Measurements from ENCODE around the gene UBE2Q1. TPM values are rescaled to one million over a fixed set of nuclear protein-coding genes. Genes with fewer than 3 reads are reported as not detected.

Gene UBE2Q1
- polyA plus RNA-seq, 1 donor from 2014 or later, result 9.0 TPM

DNA sequence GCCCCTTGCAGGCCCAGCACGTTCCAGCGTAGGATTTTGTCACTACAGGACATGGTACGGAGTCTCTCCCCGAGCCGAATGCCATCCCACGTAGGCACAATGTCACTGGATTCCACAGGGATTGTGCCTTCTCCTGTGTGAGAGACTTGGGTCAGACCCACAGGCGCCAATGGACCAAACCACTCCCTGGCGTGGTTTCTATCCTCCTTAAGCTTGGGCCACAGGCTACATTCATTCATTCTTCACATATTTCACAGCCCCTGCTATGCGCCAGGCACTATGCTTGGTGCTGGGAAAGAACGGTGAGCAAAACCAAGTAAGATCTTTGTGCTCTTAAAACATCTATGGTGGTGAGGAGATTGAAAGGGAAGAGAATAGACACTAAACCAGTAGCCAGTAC lies 27.8 kb upstream of the UBE2Q1 start:
- Mint-ChIP-seq H3K36me3 (peaks cover 4% of the 10 kb centered on the region), H3K9me3 (no peaks in the 10 kb centered on the region), H3K4me3 (no peak overlapping the region), H3K27ac (no peak overlapping the region), H3K4me1 (peaks cover 14 to 16% (median 14%) of the 10 kb centered on the region in 3 donors), H3K27me3 (no peaks in the 10 kb centered on the region)

DNA sequence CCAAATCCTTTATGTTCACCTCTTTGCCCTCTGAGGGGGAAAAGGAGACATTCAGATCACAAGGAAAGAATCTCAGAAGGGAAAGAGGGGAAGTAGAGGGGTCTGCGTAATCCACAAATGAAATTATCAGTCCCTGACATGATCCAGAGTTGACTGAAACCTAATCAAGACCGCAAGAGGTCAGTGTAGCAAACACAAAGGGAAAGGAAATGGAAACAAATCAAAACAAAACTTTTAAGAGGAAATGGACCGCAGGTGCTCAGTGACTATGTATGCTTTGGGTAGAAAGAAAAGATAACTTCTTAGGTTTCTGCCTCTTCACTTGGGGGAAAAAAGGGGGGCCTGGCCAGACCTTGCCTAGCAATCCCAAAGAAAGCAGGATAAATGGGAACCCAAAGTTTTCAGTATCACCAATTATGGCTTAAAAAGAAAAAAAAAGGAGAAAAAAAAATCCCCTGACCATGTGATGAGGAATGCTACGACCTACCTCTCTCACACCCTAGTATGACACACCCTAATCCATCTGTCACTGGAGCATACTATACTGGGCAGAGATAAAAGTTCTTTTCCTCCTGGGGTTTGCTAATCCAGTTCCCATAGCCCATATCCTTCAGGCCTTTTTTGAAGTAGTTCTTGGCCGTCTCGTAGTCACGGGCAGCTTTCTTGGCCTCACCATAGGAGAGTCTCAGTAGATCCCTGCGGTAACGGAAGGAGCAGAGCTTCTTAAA lies 26.0 kb upstream of the UBE2Q1 start:
- Mint-ChIP-seq H3K36me3 (peaks cover 4% of the 10 kb centered on the region), H3K27ac (peak overlapping the region; percentile 8 to 80 (median 40)), H3K9me3 (no peaks in the 10 kb centered on the region), H3K27me3 (no peaks in the 10 kb centered on the region), H3K4me3 (peak overlapping the region in 1 of 4 donors; percentile 46), H3K4me1 (peaks cover 14 to 16% (median 14%) of the 10 kb centered on the region in 3 donors)

DNA sequence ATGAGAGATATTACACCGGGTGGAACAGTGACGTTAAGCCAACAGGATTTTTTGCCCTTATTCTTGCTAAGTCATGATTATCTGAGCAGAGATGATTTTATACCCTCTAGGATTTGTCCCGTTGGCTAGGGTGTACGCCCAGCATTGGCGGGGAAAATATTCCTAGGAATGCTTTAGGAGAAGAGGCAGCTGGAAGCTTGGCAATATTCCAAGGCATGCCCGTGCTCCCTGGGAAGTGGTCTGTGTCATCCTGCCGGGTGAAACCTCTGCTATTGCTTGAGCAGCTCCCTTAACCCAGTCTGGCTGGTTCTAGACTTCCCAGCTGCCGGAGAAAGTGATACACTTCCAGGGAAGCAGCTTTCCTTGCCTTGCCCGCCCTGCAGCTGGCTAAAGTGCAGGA lies 25.3 kb upstream of the UBE2Q1 start:
- Mint-ChIP-seq H3K27ac (peak overlapping the region in 2 of 3 donors; percentile 29 to 47), H3K4me1 (peaks cover 14 to 16% (median 14%) of the 10 kb centered on the region in 3 donors), H3K4me3 (peak overlapping the region in 1 of 4 donors; percentile 46), H3K9me3 (no peaks in the 10 kb centered on the region), H3K36me3 (peaks cover 4% of the 10 kb centered on the region), H3K27me3 (no peaks in the 10 kb centered on the region)

DNA sequence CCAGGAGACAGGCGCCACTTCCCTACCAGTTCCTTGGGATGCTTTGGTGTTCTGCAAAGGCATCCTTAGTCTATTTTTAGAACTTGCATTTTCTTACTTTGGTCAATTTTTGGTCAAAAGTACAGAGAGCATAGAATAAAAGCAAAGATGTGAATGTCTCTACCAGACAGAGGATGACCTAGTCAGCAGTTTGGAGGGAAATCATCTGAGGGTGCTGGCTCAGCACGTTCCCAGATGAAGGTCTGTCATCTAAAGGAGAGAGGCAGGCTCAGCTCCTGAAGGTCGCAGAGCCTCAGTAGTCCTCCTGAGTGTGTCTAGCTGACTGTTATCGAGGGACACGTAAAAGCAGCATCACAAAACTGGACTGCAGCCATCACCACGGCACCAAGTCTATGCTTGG lies 24.4 kb upstream of the UBE2Q1 start:
- Mint-ChIP-seq H3K4me3 (no peak overlapping the region), H3K27ac (peak overlapping the region in 1 of 3 donors; percentile 29), H3K9me3 (no peaks in the 10 kb centered on the region), H3K36me3 (peaks cover 7% of the 10 kb centered on the region), H3K4me1 (peaks cover 14 to 17% (median 14%) of the 10 kb centered on the region in 3 donors), H3K27me3 (no peaks in the 10 kb centered on the region)

DNA sequence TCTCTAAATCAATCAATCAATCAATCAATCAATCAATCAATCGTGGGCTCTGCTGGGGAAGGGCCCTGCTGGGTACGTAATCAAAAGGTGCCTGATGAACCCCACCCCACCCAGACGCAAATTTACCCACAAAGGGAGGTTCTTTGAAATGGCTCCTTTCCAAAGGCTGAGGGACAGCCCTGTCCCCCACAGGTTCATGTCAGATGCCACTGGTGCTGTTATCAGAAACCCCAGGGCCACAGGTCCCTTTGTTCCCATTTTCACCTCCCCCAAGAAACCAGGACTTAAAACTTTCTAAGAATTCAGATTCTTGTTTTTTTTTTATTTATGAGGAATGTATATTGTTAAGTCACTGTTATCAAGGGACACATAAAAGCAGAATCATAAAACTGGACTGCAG lies 23.3 kb upstream of the UBE2Q1 start:
- H3K27me3 Mint-ChIP-seq, result no peaks in the 10 kb centered on the region
- H3K27ac Mint-ChIP-seq, result no peak overlapping the region
- H3K9me3 Mint-ChIP-seq, result no peaks in the 10 kb centered on the region
- H3K4me1 Mint-ChIP-seq, result peaks cover 14 to 17% (median 14%) of the 10 kb centered on the region in 3 donors
- no peak overlapping the region for H3K4me3 Mint-ChIP-seq
- H3K36me3 Mint-ChIP-seq, result peaks cover 7% of the 10 kb centered on the region

DNA sequence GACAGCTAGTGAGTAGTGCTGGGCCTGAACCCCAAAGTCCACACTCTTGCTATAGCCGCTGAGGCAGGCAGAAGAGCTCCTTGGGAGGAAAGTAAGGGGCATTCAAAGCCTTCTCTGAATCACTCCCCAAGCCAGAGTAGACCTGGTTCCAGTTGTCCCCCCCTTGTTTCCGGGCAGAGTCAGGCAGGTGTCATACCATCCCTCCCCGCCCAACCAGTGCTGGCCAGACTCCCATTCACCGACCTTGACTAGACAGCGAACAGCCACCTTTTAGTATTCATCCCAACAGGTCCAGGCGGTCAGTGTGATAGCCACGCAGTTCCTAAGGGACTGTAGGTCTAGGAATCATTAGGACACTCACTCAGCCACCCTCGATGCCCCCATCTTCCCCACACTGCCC lies 20.9 kb upstream of the UBE2Q1 start:
- H3K27me3 Mint-ChIP-seq, result no peaks in the 10 kb centered on the region
- no peaks in the 10 kb centered on the region for H3K9me3 Mint-ChIP-seq
- peaks cover 4 to 11% (median 4%) of the 10 kb centered on the region in 3 donors for H3K4me1 Mint-ChIP-seq
- H3K27ac Mint-ChIP-seq, result peak overlapping the region in 1 of 3 donors; percentile 25
- H3K4me3 Mint-ChIP-seq, result no peak overlapping the region
- H3K36me3 Mint-ChIP-seq, result peaks cover 3% of the 10 kb centered on the region

DNA sequence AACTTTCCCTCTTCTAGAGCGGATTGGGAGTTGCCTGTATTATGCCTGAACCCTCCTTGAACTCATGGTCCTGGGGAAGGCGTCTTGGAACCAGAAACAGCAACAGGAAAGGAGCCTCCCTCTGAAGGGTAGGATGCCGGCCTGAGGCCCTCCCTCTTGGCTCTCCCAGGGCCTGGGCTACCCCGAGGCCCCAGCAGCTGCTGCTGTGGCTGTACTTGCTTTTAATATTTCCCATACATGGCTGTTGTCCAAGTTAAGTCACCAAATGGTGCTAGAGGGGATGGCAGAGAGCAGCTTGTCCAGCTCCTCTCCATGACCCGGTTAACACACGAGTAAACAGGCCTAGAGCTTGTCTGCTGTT lies 19.6 kb upstream of the UBE2Q1 start:
- no peaks in the 10 kb centered on the region for H3K9me3 Mint-ChIP-seq
- no peak overlapping the region for H3K4me3 Mint-ChIP-seq
- H3K27ac Mint-ChIP-seq, result peak overlapping the region in 1 of 3 donors; percentile 53
- H3K27me3 Mint-ChIP-seq, result no peaks in the 10 kb centered on the region
- H3K4me1 Mint-ChIP-seq, result peaks cover 0 to 8% (median 1%) of the 10 kb centered on the region in 3 donors
- H3K36me3 Mint-ChIP-seq, result peaks cover 3% of the 10 kb centered on the region

DNA sequence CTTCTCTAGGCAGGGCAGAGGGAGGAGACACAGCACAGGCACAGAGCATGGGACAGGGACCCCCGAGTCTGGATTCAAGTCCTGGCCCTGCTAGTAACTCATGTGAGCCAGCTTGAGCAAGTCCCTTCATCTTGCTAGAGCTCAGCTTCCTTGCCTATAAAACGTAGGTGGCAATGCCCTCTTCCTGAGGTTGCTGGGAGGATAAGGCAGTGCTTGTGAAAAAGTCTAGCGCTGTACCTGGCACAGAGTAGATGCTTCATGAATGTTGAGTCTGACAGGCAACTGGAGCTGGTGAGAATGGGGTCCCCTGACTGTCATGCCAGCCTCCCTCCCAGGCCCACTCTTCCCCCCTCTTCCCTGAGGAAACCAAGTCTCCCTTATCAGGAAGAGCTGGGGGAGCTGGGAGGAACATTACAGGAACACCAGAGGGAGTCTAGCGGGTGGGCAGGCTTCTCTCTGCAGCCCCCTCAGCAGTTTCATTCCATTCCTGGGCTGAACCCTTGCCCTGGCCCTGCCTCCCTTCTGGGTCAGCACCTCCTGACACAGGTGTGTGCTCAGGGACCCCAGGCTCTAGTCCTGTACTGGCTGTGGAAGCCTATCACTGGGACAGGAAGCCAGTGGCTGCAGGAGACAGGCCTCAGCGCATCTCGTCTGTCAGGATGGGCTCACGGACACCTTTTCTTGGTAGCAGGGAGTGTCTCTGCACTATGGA lies 19.0 kb upstream of the UBE2Q1 start:
- peaks cover 3% of the 10 kb centered on the region for H3K36me3 Mint-ChIP-seq
- H3K27me3 Mint-ChIP-seq, result no peaks in the 10 kb centered on the region
- H3K9me3 Mint-ChIP-seq, result no peaks in the 10 kb centered on the region
- no peak overlapping the region for H3K4me3 Mint-ChIP-seq
- H3K27ac Mint-ChIP-seq, result peak overlapping the region in 2 of 3 donors; percentile 26 to 53
- peaks cover 0 to 8% (median 1%) of the 10 kb centered on the region in 3 donors for H3K4me1 Mint-ChIP-seq

DNA sequence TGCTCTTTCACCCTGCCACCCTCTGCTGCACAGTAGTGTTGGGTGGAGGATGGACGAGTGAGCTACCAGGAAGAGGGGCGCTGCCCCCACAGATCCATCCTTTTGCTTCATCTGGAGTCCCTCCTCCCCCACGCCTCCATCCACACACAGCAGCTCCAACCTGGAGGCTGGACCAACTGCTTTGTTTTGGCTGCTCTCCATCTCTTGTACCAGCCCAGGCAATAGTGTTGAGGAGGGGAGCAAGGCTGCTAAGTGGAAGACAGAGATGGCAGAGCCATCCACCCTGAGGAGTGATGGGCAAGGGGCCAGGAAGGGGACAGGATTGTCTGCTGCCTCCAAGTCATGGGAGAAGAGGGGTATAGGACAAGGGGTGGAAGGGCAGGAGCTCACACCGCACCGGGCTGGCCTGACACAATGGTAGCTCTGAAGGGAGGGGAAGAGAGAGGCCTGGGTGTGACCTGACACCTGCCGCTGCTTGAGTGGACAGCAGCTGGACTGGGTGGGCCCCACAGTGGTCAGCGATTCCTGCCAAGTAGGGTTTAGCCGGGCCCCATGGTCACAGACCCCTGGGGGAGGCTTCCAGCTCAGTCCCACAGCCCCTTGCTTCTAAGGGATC lies 17.6 kb upstream of the UBE2Q1 start:
- Mint-ChIP-seq H3K9me3 (no peaks in the 10 kb centered on the region), H3K36me3 (peaks cover 3% of the 10 kb centered on the region), H3K4me3 (no peak overlapping the region), H3K27me3 (peaks cover 5% of the 10 kb centered on the region), H3K27ac (peak overlapping the region in 1 of 3 donors; percentile 50), H3K4me1 (peaks cover 0 to 8% (median 1%) of the 10 kb centered on the region in 3 donors)

DNA sequence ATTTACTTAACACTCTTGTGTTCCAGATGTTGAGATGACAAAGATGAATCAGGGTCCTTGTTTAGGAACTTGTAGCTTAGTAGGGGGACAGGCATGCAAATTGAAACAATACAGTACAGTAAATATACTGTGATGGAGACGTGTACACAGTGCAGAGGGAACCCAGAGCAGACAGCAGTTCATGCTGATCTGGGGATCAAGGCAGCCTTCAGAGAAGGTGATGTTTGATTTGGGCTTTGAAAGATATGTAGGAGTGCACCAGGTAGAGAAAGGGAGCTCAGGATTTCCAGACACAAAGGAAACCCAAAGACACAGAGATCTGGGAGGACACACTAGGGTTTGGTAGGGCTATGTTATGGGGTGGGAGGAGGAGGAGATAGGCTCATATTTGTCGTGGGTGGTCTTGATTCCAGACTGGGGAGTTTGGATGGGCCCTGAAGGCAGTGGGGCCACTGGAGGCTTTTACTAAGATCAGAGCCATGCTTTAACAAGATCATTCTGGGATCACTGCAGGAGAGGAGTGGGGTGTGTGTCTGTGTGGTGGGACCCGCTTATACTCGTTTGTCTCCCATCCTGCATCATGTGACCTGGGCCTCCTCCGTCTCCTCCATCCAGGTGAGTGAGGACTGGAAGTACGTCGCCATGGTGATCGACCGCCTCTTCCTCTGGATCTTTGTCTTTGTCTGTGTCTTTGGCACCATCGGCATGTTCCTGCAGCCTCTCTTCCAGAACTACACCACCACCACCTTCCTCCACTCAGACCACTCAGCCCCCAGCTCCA lies 16.9 kb upstream of the UBE2Q1 start:
- Mint-ChIP-seq H3K27me3 (peaks cover 8% of the 10 kb centered on the region), H3K27ac (peak overlapping the region in 2 of 3 donors; percentile 11 to 50), H3K4me1 (peaks cover 0 to 8% (median 1%) of the 10 kb centered on the region in 3 donors), H3K4me3 (no peak overlapping the region), H3K36me3 (peaks cover 3% of the 10 kb centered on the region), H3K9me3 (no peaks in the 10 kb centered on the region)

DNA sequence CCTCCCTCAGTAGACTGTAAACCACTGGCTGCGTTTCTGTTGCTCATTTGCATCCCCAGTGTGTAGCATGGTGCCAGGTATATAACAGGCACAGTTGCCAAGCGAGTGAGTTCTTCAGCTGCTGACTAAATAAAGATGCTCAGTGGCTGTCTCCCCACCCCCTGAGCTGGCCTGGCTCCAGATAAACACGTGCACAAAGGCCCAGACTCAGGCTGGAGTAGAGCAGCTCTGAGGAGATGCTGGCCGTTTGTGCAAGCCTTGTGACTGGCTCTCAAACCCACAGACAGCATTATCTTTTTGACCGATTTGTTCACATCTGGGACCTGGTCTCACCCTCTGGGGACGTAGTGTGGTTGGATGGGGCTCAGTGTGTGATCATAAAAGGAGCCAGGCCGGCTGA lies 16.3 kb upstream of the UBE2Q1 start:
- Mint-ChIP-seq H3K27me3 (peaks cover 9% of the 10 kb centered on the region), H3K36me3 (peaks cover 3% of the 10 kb centered on the region), H3K27ac (peak overlapping the region in 1 of 3 donors; percentile 11), H3K9me3 (no peaks in the 10 kb centered on the region), H3K4me3 (peak overlapping the region in 1 of 4 donors; percentile 40), H3K4me1 (peaks cover 0 to 8% (median 1%) of the 10 kb centered on the region in 3 donors)

DNA sequence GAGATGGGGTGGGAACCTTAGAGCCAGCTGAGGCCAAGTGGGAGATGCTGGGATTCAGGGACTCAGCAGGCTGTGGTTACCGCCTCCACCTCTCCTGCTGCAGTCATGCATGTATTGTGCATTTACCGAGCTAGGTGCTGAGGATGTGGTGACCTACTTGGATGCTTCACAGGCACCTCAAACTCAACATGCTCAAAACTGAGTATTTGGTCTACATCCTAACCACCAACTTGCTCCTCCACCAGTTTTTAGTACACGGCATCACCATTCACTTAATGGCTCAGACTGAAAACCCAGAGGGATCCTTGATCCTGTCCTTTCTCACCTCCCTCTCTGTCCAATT lies 14.7 kb upstream of the UBE2Q1 start:
- Mint-ChIP-seq H3K27me3 (peaks cover 19% of the 10 kb centered on the region), H3K9me3 (no peaks in the 10 kb centered on the region), H3K4me1 (peaks cover 0 to 8% (median 1%) of the 10 kb centered on the region in 3 donors), H3K27ac (no peak overlapping the region), H3K4me3 (no peak overlapping the region), H3K36me3 (no peaks in the 10 kb centered on the region)

DNA sequence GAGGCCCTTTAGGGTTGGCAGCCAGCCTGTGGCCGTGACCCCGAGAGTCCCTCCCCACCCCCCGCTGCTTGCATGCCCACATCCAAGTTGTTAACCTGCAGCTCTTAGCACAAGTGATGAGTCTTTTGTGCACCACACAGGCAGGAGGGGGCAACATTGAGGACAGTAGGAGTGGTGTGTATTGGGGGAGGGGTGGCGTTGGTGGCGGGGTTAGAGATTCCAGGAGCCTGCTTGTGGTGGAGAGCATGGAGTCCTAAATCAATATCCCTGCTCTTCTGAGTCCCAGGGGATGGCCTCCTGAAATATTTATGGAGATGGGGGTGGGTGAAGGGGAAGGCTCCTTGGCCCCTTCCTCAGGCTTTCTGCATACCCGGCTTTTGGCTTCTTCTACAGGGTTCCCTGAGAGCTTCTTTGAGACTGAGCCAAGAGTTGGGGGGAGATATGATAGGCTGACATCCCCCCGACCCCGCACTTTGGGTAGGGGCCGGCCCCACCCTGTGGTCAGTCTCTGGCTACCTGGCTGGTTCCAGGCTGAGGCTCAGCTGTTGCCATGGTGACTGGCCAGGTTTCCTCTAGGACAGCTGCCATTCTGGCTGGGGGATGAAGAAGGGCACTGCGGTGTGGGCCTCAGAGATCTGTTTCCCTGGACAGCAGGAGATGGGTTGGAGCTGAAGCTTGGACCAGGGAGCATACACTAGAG lies 14.2 kb upstream of the UBE2Q1 start:
- Mint-ChIP-seq H3K4me1 (peaks cover 0 to 8% (median 0%) of the 10 kb centered on the region in 3 donors), H3K9me3 (no peaks in the 10 kb centered on the region), H3K27me3 (peaks cover 21% of the 10 kb centered on the region), H3K4me3 (no peak overlapping the region), H3K36me3 (no peaks in the 10 kb centered on the region), H3K27ac (no peak overlapping the region)

DNA sequence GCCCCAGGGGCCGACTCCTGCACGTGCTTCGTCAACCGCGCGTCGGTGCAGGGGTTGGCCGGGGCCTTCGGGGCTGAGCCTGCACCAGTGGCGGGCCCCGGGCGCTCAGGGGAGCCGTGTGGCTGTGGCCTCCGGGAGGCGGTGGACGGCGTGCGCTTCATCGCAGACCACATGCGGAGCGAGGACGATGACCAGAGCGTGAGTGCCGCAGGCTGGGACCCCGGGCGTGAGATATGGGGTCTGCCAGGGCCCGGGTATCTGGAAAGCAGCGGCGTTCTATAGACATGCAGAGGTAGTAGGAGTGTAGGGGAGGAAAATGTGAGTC lies 13.5 kb upstream of the UBE2Q1 start:
- H3K4me3 Mint-ChIP-seq, result no peak overlapping the region

More for the DNA sequence above, 13.5 kb upstream of the UBE2Q1 start:
- H3K27me3 Mint-ChIP-seq, result peaks cover 25% of the 10 kb centered on the region
- no peaks in the 10 kb centered on the region for H3K9me3 Mint-ChIP-seq
- no peaks in the 10 kb centered on the region for H3K36me3 Mint-ChIP-seq
- peaks cover 0 to 8% (median 2%) of the 10 kb centered on the region in 3 donors for H3K4me1 Mint-ChIP-seq
- peak overlapping the region in 1 of 3 donors; percentile 74 for H3K27ac Mint-ChIP-seq

Measured in IgD-negative memory B cell (primary cell).